ENCODE data around the gene RAB26.
"Not testable (repeated sequence)": the region's sequence is repeated elsewhere in the genome, so short reads cannot be mapped to it uniquely, and the experiment has no call there.

Gene RAB26, protein sequence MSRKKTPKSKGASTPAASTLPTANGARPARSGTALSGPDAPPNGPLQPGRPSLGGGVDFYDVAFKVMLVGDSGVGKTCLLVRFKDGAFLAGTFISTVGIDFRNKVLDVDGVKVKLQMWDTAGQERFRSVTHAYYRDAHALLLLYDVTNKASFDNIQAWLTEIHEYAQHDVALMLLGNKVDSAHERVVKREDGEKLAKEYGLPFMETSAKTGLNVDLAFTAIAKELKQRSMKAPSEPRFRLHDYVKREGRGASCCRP

DNA sequence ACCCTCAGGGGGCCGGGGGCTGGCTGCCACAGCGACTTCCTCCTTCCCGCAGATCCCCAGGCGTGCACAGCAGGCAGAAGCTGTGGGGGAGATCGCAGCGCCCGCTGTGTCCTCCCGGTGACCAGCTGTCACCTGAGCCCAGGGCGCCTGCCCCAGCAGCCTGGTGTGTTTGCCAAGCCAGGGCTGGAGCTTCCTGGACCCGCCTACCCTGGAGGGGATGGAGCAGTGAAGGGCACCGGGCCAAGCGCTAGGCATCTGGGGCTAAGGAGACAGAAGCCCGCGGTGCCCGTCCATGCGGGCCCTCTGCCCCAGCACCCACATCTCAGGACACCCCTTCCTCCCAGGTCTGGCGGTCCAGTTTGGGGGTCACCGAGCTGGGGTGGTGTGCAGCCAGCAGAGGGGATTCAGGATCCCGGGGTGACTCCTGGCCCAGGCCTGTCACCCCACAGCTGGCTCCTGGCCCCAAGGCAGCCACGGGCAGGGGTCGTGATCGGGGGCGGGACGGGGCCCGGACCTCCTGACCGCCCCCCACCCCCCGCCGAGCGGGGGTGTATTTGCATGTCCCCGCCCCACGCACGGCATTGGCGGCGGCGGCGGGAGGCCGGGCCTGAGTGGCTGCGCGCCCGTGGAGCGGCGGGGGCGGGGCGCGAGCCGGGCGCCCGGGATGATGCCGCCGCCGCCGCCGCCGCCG is at the start of gene RAB26:
RAB26 (plus strand) TSS at position 645 of the 691 bp plus-strand sequence. CDS start 159 bp downstream, outside the sequence.
- peak in 51 of 58 donors; percentile 20 to 77 (median 58) for DNase-seq

DNA sequence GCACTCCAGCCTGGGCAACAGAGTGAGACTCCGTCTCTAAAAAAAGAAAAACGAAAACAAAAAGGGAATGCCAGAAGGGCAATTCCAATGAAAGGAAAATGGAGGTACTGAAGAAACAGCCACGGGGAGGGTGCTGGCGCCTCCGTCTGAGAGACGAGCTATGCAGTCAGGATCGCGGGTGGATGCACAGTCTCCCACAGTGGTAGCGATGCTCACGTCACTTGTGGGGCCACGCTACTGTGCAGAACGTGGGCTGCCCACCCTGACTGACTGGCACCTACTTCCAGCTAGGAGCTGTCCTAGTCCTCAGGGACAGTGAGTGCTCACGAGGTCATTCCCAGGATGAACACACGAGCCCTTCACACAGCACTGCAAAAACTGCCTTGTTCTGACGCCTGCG is 46.8 kb upstream of the RAB26 start:
- peak in 1 of 58 donors; percentile 23 for DNase-seq

DNA sequence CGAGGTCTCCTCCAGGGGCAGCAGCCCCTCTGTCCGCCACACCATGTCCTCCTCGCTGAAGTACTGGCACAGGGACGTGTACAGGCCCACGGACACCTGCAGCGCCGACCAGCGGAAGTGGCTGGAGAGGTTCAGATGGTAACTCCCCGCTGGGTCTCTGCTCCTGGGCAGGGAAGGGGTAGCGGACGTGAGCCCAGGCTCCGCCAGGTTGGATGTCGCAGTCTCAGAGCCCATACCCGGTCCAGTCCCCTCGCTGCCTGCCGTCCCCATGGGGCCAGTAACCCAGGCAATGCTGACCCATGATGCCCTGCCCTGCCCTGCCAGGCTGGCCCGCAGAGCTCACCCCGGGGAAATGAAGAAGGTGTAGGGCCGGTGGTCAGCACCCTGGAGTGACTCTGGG is 46.0 kb upstream of the RAB26 start:
- DNase-seq = no peak

DNA sequence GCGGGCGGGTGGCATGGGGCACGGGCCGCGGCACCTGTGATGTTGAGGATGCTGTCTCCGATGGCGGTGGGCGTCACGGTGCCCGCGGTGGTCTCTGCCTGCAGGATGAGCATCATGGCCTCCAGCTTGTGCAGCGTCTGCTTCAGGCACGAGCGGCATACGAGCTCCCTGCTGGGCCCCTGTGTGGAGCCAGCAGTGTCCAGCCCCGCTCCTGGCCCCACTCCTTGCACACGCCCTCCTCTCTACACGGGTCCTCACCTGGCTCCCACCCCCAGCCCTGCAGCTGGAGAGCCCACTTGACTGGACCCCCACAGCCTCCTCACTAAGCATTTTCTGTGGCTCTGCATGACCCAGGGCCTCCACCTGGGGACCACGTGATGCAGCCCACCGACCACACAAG is 44.0 kb upstream of the RAB26 start:
- DNase-seq = not testable (repeated sequence)

DNA sequence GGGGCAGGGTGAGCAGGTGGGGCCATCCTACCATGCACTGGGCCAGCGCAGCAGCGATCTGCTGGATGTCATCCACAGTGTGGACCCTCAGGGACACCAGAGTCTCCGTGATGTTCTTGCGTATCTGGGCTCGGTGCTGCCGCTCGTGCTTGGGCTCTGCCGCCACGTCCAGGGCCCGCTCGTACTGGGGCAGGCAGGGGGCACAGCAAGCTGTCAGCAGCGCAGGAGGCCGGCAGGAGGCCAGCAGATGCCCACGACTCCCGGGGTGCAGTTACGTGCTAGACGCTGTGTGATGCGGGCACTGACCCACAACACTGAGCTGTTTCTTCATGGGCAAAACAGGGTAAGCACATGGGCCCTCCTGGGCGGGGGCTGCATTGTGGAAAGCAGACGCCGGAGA is 43.1 kb upstream of the RAB26 start:
- not testable (repeated sequence) for DNase-seq

DNA sequence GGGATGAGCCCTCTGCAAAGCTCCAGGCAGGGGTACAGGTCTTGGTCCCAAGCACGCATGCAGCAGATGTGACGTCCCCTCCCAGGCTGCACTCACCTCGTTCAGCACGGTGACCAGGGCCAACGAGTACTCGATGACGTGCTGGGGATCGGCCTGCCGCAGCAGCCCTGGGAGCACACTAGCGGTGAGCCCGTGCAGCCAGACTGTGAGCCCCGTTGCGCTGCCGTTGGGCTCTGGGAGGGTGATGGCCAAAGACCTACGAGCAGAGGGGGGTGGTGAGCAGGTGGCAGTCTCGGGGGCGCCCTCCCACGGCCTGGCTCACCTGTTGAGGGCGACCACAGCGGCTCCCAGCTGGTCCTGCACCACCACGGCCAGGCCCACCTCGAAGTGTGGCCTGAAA is 42.7 kb upstream of the RAB26 start:
- DNase-seq = not testable (repeated sequence)

DNA sequence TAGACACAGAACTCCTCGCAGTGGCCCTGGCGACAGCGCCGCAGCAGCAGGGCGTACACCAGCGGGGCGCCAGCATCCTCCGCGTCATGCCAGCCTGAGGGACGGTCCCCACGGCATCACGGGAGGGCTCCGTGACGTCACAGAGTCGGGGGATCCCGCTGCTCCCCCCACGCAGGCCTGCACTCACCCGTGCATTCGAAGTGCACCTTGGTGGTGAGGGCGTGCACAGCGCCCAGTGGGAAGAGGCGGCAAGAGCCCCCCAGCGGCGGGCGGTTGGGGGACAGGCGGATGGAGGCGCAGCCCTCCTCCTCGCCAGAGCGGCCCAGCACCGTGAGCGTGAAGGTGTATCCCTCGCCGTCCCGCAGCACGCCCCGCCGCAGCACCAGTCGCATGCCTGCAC is 42.2 kb upstream of the RAB26 start:
- DNase-seq = not testable (repeated sequence)

DNA sequence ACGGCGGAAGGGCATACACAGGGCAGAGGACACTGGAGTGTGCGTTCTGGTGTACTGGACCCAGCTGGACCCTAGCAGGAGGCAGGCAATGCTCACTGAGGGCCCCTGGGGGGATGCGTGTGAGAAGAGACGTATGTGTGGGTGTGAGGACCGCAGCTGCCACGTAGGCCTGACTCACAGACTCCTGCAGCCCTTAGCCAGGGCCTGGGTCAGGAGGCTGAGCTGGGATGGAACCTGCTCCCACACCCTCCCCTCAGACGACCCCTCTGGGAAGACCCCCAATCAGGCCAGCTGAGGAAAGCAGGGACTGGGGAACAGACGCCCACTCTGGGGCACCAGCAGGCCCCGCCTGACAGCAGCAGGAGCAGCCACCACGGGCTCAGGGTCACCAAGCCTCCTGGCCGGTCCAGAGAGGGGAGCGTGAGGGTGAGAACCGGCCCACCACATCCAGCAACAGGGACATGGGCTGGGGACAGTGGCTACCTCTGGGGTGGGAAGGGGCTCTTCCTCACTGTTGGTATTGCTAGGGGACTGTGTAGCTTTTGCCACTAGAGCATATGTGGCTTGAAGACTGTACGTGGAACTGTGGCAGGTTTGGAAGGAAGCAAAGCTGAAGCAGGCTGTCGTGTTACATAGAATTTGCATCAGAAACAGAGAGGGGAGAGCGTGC is 41.2 kb upstream of the RAB26 start:
- not testable (repeated sequence) for DNase-seq

DNA sequence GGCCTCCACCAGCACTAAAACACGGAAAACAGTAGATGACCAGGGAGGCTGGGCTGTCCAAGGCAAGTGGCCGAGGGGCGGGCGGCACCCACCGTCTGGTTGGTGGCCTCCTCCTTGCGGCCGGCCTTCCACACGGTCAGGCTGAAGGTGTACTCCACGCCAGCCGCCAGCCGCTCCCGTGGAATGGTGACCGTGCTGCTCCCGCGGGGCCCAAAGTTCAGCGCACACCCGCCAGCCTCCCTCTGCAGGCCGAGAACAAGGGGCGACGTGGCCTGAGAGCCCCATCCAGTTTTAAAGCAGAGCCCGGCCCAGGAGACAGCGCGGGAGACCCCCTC is 40.7 kb upstream of the RAB26 start:
- DNase-seq = not testable (repeated sequence)

DNA sequence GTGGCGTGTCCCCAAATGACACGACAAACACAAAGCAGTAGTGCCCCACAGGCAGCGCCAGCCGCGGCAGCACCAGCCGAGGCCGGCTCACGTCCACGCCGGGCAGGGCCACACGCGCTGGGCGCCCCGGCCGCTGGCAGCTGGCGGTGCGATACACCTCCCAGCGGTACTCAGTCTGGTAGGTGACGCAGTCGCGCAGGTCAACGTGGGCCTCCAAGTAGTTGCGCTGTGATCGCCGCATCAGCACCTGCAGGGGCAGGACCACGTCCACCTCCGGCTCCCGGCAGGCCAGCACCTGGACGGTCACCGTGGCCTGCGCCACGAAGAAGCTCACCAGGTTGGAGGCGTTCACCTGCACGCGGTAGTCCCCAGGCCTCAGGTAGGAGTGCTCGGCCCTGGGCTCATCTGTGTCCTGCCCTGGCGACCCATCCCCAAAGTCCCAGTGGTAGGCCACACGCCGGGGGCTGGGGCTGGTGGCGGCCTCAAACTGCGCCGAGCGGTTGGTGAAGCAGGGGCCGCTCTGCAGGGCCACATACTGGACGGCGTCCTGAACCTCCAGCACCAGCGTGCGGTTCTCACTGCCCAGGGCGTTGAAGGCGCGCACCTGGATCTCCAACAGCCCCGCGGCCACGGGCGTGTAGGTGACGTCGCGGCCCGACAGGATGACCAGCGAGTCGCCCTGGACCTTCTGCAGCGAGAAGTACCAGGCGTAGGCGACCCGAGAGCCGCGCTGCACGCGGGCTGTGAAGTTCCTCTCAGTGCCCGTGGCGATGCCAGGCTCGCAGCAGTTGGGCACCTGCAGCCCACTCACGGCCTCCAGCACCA is 39.8 kb upstream of the RAB26 start:
- not testable (repeated sequence) for DNase-seq

DNA sequence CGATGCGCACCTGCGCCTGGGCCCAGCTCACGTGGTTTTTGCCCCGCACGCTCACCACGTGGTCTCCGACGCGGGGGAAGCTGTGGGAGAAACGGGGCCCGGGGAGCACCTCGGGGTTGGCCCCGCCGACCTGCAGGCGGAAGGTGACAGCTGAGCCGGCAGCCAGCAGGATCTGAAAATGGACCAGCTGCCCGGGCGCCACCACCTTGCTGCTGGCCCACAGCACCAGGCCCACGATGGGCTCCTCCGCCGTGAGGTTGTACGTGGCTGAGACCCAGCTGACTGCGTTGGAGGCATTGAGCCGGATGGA is 39.2 kb upstream of the RAB26 start:
- DNase-seq = not testable (repeated sequence)

DNA sequence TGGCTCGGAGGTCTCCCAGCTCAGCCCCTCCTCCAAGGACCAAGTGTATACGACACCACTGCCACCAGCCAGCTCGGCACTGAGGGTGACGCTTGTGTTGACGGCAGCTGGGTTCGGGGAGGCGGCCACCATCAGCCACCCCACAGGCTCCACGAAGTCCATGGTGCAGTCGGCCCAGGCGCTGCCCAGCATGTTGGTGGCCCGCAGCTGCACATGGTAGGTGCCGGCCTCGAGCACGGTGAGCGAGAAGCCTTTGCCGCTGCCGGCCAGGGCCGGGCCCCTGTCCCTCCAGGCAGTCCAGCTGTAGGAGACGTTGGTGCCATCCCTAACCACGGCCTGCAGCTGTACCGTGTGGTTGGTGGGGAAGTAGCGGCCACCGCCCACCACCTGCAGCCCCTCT is 38.6 kb upstream of the RAB26 start:
- not testable (repeated sequence) for DNase-seq

DNA sequence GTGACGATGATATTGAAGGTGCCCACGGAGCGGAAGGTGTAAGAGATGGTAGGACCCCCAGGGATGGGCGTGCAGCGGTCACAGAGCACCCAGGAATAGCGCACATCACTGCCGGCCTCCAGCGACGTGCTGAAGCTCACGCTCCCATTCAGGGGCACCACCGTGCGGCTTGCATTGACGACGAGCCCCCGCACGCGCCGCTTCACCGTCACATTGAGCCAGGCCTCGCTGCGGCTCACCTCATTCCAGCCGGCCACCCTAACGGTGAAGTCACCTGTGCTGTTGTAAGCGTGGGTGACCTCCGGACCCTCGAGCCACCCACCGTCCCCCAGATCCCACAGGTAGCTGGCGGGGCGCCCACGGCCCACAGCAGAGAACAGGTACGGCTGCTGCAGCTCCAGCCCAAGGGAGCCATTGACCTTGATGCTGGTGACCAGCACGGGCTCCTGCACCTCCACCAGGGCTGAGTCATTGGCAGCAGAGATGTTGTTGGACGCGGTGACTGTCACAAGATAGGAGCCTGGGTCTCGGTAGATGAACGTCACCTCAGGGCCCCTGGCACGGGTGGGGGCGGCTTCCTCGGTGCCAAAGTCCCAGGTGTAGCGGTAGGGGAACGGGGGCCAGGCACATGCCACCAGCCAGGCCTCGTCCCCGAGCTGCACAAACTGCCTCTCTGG is 38.0 kb upstream of the RAB26 start:
- DNase-seq = not testable (repeated sequence)

DNA sequence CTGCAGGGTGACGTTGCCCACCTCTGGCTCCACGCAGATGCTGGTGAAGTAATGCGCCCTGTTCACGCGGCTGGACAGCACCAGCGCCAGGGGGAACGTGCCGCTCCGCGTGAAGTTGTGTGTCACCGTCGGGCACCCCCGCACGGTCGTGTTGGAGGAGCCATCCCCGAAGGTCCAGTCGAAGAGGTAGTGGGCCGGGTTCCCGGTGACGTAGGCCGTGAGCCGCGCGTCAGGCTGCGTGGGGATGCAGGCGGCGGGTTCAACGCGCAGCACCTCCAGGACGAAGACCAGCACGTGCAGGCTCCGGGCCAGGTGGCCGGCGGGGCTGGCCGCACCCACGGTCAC is 37.4 kb upstream of the RAB26 start:
- not testable (repeated sequence) for DNase-seq

DNA sequence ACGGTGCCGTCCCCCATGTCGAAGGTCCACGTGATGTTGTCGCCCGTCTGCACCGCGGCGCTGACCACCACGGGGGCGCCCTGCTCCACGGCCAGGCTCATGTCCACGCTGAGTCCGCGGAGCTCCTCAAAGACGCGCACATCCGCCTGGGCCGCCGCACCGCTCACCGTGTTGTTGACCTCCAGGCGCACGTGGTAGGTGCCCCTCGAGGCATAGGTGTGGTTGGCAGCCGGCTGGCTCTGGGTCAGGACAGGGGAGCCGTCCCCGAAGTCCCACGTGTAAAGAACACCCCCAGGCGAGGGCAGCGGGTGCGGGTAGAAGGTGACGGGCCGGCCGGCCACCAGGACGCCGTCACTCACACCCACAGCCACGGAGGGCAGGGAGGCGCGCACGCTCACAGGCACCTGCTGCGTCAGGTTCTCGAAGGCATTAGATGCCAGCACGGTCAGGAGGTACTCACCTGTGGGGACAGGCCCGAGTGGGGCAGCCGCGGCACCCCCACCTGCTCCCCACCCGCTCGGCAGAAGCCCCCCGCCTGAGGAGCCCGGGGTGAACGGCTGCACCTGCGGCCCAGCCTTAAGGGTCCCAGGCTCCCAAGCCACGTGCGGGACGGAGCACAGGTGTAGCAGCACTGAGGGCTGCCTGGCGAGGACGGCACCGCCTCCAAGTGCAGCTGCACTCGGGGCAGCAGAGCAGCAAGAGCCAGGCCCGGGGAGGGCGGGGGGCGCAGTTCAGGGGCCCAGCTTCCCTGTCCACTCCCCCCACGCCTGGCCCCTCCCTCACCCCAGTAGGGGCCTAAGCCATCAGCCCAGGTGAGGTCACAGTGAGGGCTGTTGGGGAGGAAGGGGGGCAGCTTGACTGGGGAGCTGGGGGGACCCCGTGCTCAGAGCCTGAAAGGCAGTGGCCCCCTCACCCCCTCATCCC is 36.8 kb upstream of the RAB26 start:
- DNase-seq = not testable (repeated sequence)

DNA sequence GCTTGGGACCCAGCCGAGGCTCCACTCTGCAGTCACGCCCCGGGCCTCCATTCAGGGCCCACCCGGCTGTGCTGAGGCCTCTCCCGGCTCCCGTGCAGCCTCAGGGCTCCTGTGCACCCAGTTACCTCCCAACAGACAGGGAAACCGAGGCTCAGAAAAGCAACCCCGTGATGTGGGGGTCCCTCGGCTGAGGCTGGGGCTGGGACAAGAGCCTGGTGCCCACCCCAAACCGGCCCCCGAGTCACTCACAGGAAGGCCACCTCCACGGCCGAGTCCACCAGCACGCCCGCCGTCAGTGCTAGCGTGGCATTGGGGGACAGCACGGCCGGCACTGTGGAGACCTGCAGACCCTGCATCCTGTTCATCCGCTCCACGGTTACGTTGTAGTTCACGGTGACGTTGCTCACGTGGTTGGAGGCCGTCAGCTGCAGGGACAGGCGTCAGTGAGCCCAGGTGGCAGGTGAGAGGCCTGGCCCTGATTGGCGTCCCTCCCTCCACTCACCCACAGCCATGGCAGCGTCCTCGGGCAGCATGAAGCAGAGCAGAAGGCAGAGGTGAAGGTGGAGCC is 35.8 kb upstream of the RAB26 start:
- not testable (repeated sequence) for DNase-seq

DNA sequence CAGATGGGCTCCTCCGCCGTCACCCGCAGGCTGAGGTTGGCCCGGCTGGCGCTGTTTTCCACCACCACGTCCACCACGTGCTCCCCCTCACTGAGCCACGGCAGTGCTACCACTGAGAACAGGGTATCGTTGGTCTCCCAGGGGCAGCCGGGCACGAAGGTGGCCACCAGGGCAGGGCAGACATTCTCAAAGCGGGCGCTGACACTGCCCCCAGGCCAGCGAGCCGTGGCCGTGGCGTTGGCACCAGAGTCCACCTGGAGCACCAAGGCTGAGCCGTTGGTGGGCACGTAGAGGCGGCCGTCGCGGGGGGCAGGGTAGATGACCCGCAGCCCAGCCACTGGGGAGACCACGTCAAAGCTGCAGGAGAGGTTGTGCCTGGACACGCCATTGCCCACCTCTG is 34.2 kb upstream of the RAB26 start:
- not testable (repeated sequence) for DNase-seq

DNA sequence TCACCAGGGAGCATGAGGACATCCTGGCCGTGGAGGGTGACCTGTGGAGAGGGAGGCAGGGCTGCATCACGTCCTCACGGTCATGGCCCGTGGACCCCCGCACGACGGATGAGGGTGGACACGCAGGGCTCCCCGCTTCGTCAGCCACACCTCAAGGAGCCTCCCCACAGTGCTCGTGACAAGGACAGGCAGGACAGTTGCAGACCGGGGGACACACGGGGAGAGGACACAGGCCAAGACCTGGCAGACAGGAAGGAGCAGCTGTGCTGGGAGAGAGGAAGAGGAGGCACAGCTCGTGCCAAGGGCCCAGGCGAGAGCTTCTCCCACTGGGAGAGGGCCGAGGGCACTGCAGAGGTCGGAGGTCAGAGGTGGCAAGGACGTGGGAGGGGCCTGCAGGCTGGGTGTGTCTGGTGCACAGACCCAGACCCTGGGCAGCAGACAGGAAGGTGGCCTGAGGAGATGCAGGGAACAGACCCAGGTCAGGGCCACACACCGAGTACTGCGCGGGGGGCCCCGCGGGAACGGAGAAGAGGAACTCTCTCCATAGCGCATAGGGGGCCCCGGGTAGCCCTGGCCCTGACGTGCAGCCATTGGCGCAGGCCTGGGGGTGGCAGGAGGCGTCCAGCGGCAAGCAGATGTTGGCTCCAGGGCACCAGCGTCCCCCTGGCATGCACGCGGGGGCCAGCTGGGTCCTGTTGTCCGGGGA is 33.4 kb upstream of the RAB26 start:
- DNase-seq = not testable (repeated sequence)

DNA sequence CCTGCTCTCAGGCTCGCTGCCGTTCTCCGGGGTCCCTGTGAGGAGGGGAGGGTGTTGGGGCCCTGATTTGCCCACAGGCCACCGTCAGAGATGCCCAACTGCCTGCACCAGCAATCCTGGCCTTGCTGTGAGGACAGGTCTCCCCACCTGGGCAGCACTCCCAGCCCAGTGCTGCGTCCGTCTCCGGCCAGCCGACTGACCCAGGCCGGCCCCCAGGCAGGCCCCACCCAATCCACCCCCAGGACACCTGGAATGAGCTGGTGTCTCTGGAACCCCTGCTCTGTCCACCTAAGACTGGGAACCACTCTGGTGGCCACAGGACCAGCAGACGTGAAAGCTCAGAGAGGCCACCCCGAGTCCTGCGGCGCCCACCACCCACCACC is 32.8 kb upstream of the RAB26 start:
- no peak for DNase-seq

Measured in anterior cingulate cortex (tissue), 58 donors.